Sigmoid colon (tissue), 4 donors: ENCODE results near the gene MRPL51.

Source experiments
- CTCF ChIP-seq, 4 experiments: fragments of 450-650 bp in 3 of 4; fragments of 200-600 bp in 1 of 4; IDR thresholded peaks; one replicate each; pipeline ENCODE4 v1.5.1; 2016 to 2019; ENCODE audit warnings: antibody characterized with exemption in 4 of 4, mild to moderate bottlenecking in 3 of 4, moderate library complexity in 2 of 4
- EP300 ChIP-seq, 4 donors: sonication (generic); formaldehyde crosslinking; IDR thresholded peaks; one replicate each; pipeline ENCODE4 v1.6.1; 2017; ENCODE audit warnings: antibody characterized with exemption in 4 of 4
- POLR2A ChIP-seq, 2 donors: fragments of 450-650 bp; IDR thresholded peaks; one replicate each; pipeline ENCODE4 v1.6.1; 2016; ENCODE audit warnings: antibody characterized with exemption in 2 of 2, mild to moderate bottlenecking in 2 of 2, moderate library complexity in 2 of 2

DNA sequence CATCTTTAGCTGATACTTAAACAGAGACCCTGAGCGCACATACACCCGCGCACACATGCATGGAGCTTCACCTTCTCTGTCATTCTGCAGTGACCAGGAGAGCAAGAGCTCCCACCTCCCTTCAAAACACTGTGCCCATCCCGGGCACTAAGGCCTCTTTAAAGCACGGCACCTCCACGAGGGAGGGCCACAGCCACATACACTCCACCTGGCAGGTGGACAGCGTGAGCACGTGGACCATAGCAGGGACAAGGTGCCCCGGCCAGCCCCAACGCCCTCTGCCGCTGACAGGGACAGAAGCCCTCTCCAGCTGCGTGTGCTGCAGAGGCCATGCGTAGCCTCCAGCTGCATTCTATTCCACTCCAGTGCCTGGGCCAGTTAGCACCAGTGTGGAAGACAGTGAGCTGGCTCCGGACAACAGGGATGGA, 46.7 kb upstream of the MRPL51 start:
- no peak for TF ChIP-seq CTCF (IDR thresholded peaks at IDR 0.05)
- TF ChIP-seq POLR2A (IDR thresholded peaks at IDR 0.05): no peak
- no peak for TF ChIP-seq EP300 (IDR thresholded peaks at IDR 0.05)
